ENCODE measurements around the gene TTC13. TPM values are rescaled to one million over a fixed set of nuclear protein-coding genes. Genes with fewer than 3 reads are reported as not detected.

TTC13 gene
- polyA plus RNA-seq, 1 of the 3 experiments (the other 2 are of a cell fraction): 5.5 TPM

- TF ChIP-seq ZBTB33 (IDR thresholded peaks at IDR 0.05; ENCODE audit: borderline replicate concordance, low read depth): no peak
- no peak for TF ChIP-seq FOSL2 (IDR thresholded peaks at IDR 0.05; ENCODE audit: borderline replicate concordance, low read depth)
- no peak for TF ChIP-seq RFX5 (IDR thresholded peaks at IDR 0.05; ENCODE audit: low read length)
- no peak for TF ChIP-seq IRF3 (IDR thresholded peaks at IDR 0.05; ENCODE audit: low read depth, low read length)
- TF ChIP-seq, protein P1, sequence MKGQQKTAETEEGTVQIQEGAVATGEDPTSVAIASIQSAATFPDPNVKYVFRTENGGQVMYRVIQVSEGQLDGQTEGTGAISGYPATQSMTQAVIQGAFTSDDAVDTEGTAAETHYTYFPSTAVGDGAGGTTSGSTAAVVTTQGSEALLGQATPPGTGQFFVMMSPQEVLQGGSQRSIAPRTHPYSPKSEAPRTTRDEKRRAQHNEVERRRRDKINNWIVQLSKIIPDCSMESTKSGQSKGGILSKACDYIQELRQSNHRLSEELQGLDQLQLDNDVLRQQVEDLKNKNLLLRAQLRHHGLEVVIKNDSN (IDR thresholded peaks at IDR 0.05; ENCODE audit: borderline replicate concordance, low read depth): no peak
- TF ChIP-seq POLR2AphosphoS5 (IDR thresholded peaks at IDR 0.05; ENCODE audit: low read depth, low read length): no peak
- TF ChIP-seq MXI1 (IDR thresholded peaks at IDR 0.05; ENCODE audit: low read depth, low read length): no peak
- no peak for TF ChIP-seq MEF2A (IDR thresholded peaks at IDR 0.05; ENCODE audit: borderline replicate concordance, low read depth)
- TF ChIP-seq CHD2 (IDR thresholded peaks at IDR 0.05; ENCODE audit: low read length, partially characterized antibody): no peak
- TF ChIP-seq TEAD4 (IDR thresholded peaks at IDR 0.05; ENCODE audit: borderline replicate concordance, insufficient read depth): no peak
- no peak for TF ChIP-seq RCOR1 (IDR thresholded peaks at IDR 0.05; ENCODE audit: low read length)
- no peak for TF ChIP-seq TAF1 (IDR thresholded peaks at IDR 0.05; ENCODE audit: borderline replicate concordance, low read depth, low read length)
- TF ChIP-seq REST (IDR thresholded peaks at IDR 0.05; ENCODE audit: low read depth, low read length): no peak
- 87% methylated on average over 5 of the region's 5 CpGs for WGBS (ENCODE audit: low lambda C conversion rate)
- Histone ChIP-seq H3K4me3 (ENCODE audit: low read depth in 2 of 2, low read length in 1 of 2) (no peak overlapping the region), H3K4me2 (no peak overlapping the region), H3K9me3 (no peaks in the 10 kb centered on the region), H3F3A (replicated peaks; ENCODE audit: insufficient read depth) (peaks cover 5% of the 10 kb centered on the region), H2AFZ (ENCODE audit: low read depth) (no peak overlapping the region), H3K27ac (ENCODE audit: low read depth in 2 of 2, low read length in 1 of 2) (no peak overlapping the region), H3K9me2 (no peaks in the 10 kb centered on the region), H3K36me3 (replicated peaks in 1 of 2; ENCODE audit: control insufficient read depth in 1 of 2, insufficient read depth in 2 of 2, low read length in 1 of 2) (no peaks in the 10 kb centered on the region), H3K4me1 (ENCODE audit: control insufficient read depth in 1 of 2, insufficient read depth in 2 of 2, low read depth in 1 of 2, low read length in 1 of 2) (peaks cover 0 to 4% of the 10 kb centered on the region in 2 experiments; a peak in 2 of 4 replicates), H3K27me3 (ENCODE audit: insufficient read depth) (no peaks in the 10 kb centered on the region), H3K79me2 (ENCODE audit: insufficient read depth) (no peaks in the 10 kb centered on the region), H3K9ac (no peak overlapping the region), H4K20me1 (ENCODE audit: insufficient read depth) (no peaks in the 10 kb centered on the region)
- DNase-seq: no peak
- POLR2A ChIA-PET: no interaction called here
- CTCF ChIA-PET: interaction anchor here (1.1 kb wide), 1 partner anchor 21 kb away, joined by 3 read pairs; no protein-coding TSS in a partner anchor
These were observed 8.2 kb downstream of the TTC13 start for GRCh38 chr1:230970432-230970831.

Measured in SK-N-SH (cell line).